CD14-positive monocyte (primary cell): ENCODE data around the gene KLK7. TPM values are rescaled to one million over a fixed set of nuclear protein-coding genes. Genes with fewer than 3 reads are reported as not detected.
A peak's percentile ranks its signal among the peaks of the same experiment; 100 is the strongest.

ENCODE experiments used
- DNase-seq, 3 donors: peaks; one replicate each; pipeline ENCODE4 v3.0.0-alpha.2; 2011 to 2022
- H2AFZ ChIP-seq: 2 replicates; pipeline ENCODE4 v1.6.0; 2012; ENCODE audit warnings: mild to moderate bottlenecking, low read depth, low read length, inconsistent platforms; ENCODE audit not compliant: insufficient read depth, poor library complexity, severe bottlenecking
- H3K27ac ChIP-seq, 2 donors: 1 replicate in 1 of 2; 2 replicates in 1 of 2; pipeline ENCODE4 v1.5.1; 2012 to 2013; ENCODE audit warnings: low read length in 2 of 2, control low read depth in 1 of 2, inconsistent platforms in 1 of 2, low read depth in 1 of 2, mild to moderate bottlenecking in 1 of 2
- H3K27me3 ChIP-seq, 2 donors: one replicate each; pipeline versions ENCODE4 v1.6.0 to v1.6.1; 2011 to 2013; ENCODE audit warnings: low read length in 2 of 2; ENCODE audit not compliant: control insufficient read depth in 2 of 2, insufficient read depth in 2 of 2
- H3K36me3 ChIP-seq, 2 donors: replicated peaks in 1 of 2; 1 replicate in 1 of 2; 2 replicates in 1 of 2; pipeline versions ENCODE4 v1.5.1 to v1.6.1; 2012 to 2013; ENCODE audit warnings: low read length in 2 of 2, control low read depth in 1 of 2, inconsistent platforms in 1 of 2, mild to moderate bottlenecking in 1 of 2; ENCODE audit not compliant: insufficient read depth in 2 of 2, control insufficient read depth in 1 of 2
- H3K4me1 ChIP-seq, 2 donors: 1 replicate in 1 of 2; 2 replicates in 1 of 2; pipeline versions ENCODE4 v1.5.1 to v1.6.1; 2012 to 2013; ENCODE audit warnings: low read length in 2 of 2, control low read depth in 1 of 2, inconsistent platforms in 1 of 2, mild to moderate bottlenecking in 1 of 2, moderate library complexity in 1 of 2; ENCODE audit not compliant: insufficient read depth in 2 of 2, control insufficient read depth in 1 of 2
- H3K4me2 ChIP-seq: replicated peaks from 2 replicates; pipeline ENCODE3; 2012; ENCODE audit warnings: low read length, moderate library complexity, mild to moderate bottlenecking; ENCODE audit not compliant: poor library complexity, severe bottlenecking; ENCODE audit errors: extremely low read depth
- H3K4me3 ChIP-seq, 3 experiments: fragments of 200-600 bp in 1 of 3; sonication (generic) in 1 of 3; replicated peaks in 1 of 3; 1 replicate in 2 of 3; 2 replicates in 1 of 3; pipeline ENCODE4 v1.5.1; 2011 to 2013; ENCODE audit warnings: low read length in 3 of 3, mild to moderate bottlenecking in 3 of 3, control low read depth in 2 of 3, low read depth in 2 of 3, inconsistent platforms in 1 of 3, moderate library complexity in 1 of 3
- H3K79me2 ChIP-seq: 2 replicates; pipeline ENCODE4 v1.6.0; 2012; ENCODE audit warnings: mild to moderate bottlenecking, control low read depth, inconsistent platforms, low read length, moderate library complexity; ENCODE audit not compliant: insufficient read depth
- H3K9ac ChIP-seq: 2 replicates; pipeline ENCODE4 v1.6.0; 2017; ENCODE audit warnings: low read length, mild to moderate bottlenecking; ENCODE audit not compliant: insufficient read depth, poor library complexity, severe bottlenecking
- H3K9me3 ChIP-seq, 2 donors: replicated peaks in 1 of 2; 1 replicate in 1 of 2; 2 replicates in 1 of 2; pipeline versions ENCODE4 v1.5.1 to v1.6.1; 2012 to 2013; ENCODE audit warnings: low read length in 2 of 2, control low read depth in 1 of 2; ENCODE audit not compliant: control insufficient read depth in 1 of 2, insufficient read depth in 1 of 2
- H4K20me1 ChIP-seq: 2 replicates; pipeline ENCODE4 v1.6.0; 2012; ENCODE audit warnings: mild to moderate bottlenecking, low read length, control low read depth, moderate library complexity; ENCODE audit not compliant: insufficient read depth
- H3K27ac Mint-ChIP-seq, 7 donors: one replicate each; pipeline ENCODE4 v1.8.0; 2020; ENCODE audit warnings: mild to moderate bottlenecking in 7 of 7, mixed read lengths in 7 of 7, moderate library complexity in 6 of 7, inconsistent platforms in 2 of 7
- H3K27me3 Mint-ChIP-seq, 3 donors: one replicate each; pipeline ENCODE4 v1.8.0; 2021 to 2022; ENCODE audit warnings: low read depth in 3 of 3, mild to moderate bottlenecking in 3 of 3, mixed read lengths in 3 of 3, moderate library complexity in 3 of 3, inconsistent platforms in 1 of 3
- H3K36me3 Mint-ChIP-seq, 2 donors: one replicate each; pipeline ENCODE4 v1.8.0; 2020; ENCODE audit warnings: mixed read lengths in 2 of 2, inconsistent platforms in 1 of 2, mild to moderate bottlenecking in 1 of 2
- H3K4me1 Mint-ChIP-seq: one replicate; pipeline ENCODE4 v1.8.0; 2020; ENCODE audit warnings: mild to moderate bottlenecking, mixed read lengths
- H3K4me3 Mint-ChIP-seq, 2 donors: one replicate each; pipeline ENCODE4 v1.8.0; 2020; ENCODE audit warnings: mild to moderate bottlenecking in 2 of 2, mixed read lengths in 2 of 2, moderate library complexity in 1 of 2
- H3K9me3 Mint-ChIP-seq, 7 donors: one replicate each; pipeline ENCODE4 v1.8.0; 2020 to 2022; ENCODE audit warnings: mixed read lengths in 7 of 7, mild to moderate bottlenecking in 6 of 7, moderate library complexity in 6 of 7, inconsistent platforms in 2 of 7
- WGBS: methylation state at CpG from one replicate; pipeline ENCODE4 v1.1.5; 2013; ENCODE audit warnings: missing lambda C conversion rate; ENCODE audit not compliant: insufficient coverage; 5-methylcytosine and 5-hydroxymethylcytosine counted together
- intact Hi-C, 2 donors: fragments of 100-400 bp; cut with micrococcal nuclease; formaldehyde crosslinking; loops; one replicate each; pipeline versions ENCODE4 v1.15.0 to v1.15.1; 2023
- polyA plus RNA-seq, 3 donors: library from polyadenylated mRNA; depleted of rRNA in 1 of 3; unstranded in 2 of 3; stranded (reverse) in 1 of 3; fragments of 300-500 nt in 2 of 3; fragments of >200 nt in 1 of 3; fragmentation: Illumina TruSeq in 2 of 3; gene quantifications; 1 replicate in 2 of 3; 2 replicates in 1 of 3; pipeline ENCODE4 v1.2.3, GENCODE V29; 2012 to 2021
- TF ChIP-seq, protein P1 (sequence below): fragments of 200-600 bp; IDR thresholded peaks from one replicate; pipeline ENCODE4 v1.8.0; 2022; ENCODE audit warnings: antibody characterized with exemption, mild to moderate bottlenecking

The KLK7 gene
- polyA plus RNA-seq, 3 donors: not detected

DNA sequence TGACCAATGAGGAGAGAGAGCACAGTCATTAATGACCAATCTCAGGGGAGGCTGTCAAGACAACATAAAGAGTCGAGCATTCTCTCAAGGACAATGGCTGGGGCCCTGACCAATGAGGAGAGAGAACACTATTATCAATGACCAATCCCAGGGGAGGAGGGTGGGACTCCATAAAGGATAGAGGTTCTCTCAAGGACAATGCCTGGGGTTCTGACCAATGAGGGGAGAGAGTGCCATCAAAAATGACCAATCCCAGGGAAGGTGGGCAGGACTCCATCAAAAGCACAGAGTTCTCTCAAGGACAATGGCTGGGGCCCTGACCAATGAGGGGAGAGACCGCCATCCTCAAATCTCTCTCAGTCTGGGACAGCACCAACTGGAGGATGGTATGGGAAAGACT, 46.0 kb upstream of the KLK7 start:
- 100% methylated on average over 1 of the region's 2 CpGs for WGBS
- intact Hi-C loops: no loop called here
- Histone ChIP-seq H3K4me1 (no peaks in the 10 kb centered on the region), H3K4me3 (no peak overlapping the region), H3K27ac (no peak overlapping the region), H3K79me2 (no peaks in the 10 kb centered on the region), H2AFZ (no peak overlapping the region), H3K36me3 (no peaks in the 10 kb centered on the region), H3K27me3 (peaks cover 0 to 3% of the 10 kb centered on the region in 2 donors), H3K4me2 (no peak overlapping the region), H4K20me1 (no peaks in the 10 kb centered on the region), H3K9me3 (no peaks in the 10 kb centered on the region), H3K9ac (no peak overlapping the region)
- Mint-ChIP-seq H3K9me3 (peaks cover 0 to 5% (median 0%) of the 10 kb centered on the region in 7 donors), H3K4me3 (no peak overlapping the region), H3K27me3 (peaks cover 17 to 30% (median 20%) of the 10 kb centered on the region in 3 donors), H3K27ac (peak overlapping the region in 1 of 7 donors; percentile 42), H3K36me3 (no peaks in the 10 kb centered on the region), H3K4me1 (no peaks in the 10 kb centered on the region)
- TF ChIP-seq, protein P1, sequence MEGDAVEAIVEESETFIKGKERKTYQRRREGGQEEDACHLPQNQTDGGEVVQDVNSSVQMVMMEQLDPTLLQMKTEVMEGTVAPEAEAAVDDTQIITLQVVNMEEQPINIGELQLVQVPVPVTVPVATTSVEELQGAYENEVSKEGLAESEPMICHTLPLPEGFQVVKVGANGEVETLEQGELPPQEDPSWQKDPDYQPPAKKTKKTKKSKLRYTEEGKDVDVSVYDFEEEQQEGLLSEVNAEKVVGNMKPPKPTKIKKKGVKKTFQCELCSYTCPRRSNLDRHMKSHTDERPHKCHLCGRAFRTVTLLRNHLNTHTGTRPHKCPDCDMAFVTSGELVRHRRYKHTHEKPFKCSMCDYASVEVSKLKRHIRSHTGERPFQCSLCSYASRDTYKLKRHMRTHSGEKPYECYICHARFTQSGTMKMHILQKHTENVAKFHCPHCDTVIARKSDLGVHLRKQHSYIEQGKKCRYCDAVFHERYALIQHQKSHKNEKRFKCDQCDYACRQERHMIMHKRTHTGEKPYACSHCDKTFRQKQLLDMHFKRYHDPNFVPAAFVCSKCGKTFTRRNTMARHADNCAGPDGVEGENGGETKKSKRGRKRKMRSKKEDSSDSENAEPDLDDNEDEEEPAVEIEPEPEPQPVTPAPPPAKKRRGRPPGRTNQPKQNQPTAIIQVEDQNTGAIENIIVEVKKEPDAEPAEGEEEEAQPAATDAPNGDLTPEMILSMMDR: no peak
- no peak for DNase-seq

- no peak overlapping the region for H3K4me2 ChIP-seq
- WGBS: 83% methylated on average over 1 of the region's 5 CpGs
- intact Hi-C loops: no loop called here
- TF ChIP-seq, protein P1: no peak
- H3K36me3 ChIP-seq: no peaks in the 10 kb centered on the region
- H3K9ac ChIP-seq: no peak overlapping the region
- H3K79me2 ChIP-seq: no peaks in the 10 kb centered on the region
- no peaks in the 10 kb centered on the region for H3K4me1 ChIP-seq
- no peaks in the 10 kb centered on the region for H3K9me3 ChIP-seq
- peaks cover 15 to 39% (median 20%) of the 10 kb centered on the region in 3 donors for H3K27me3 Mint-ChIP-seq
- H3K27ac ChIP-seq: no peak overlapping the region
- H3K4me1 Mint-ChIP-seq: no peaks in the 10 kb centered on the region
- no peaks in the 10 kb centered on the region for H3K36me3 Mint-ChIP-seq
- peaks cover 0 to 5% (median 0%) of the 10 kb centered on the region in 7 donors for H3K9me3 Mint-ChIP-seq
- no peak overlapping the region for H3K27ac Mint-ChIP-seq
- DNase-seq: no peak
- H3K4me3 ChIP-seq: no peak overlapping the region
- no peak overlapping the region for H2AFZ ChIP-seq
- H3K4me3 Mint-ChIP-seq: no peak overlapping the region
- no peaks in the 10 kb centered on the region for H4K20me1 ChIP-seq
- peaks cover 0 to 3% of the 10 kb centered on the region in 2 donors for H3K27me3 ChIP-seq
Observed at GRCh38 chr19:51027873-51028272, 44.2 kb upstream of the KLK7 start.
